ENCODE data around the gene ZCCHC24.
A peak's percentile ranks its signal among the peaks of the same experiment; 100 is the strongest.

Gene ZCCHC24

DNA sequence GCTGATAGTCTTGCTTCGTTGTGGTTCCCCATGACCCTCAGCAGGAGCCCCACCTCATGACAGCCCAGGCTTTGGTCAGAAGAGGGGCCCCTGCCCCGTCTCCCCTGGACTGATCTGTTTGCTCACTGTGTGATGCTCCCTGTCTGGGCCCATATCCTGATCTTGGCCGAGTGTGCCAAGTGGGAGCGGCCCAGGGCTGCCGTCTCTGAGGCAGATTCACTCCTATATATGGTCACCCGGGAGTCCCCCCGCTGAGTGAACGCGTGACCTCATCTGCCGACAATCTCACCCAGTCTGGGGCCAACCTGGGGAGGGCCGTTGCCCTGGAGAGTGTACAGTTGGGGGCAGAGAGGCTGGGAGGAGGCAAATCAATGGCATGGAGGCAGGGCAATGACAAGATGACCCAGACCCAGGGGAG, 63.6 kb downstream of the ZCCHC24 start:
- Mint-ChIP-seq H3K27me3 (peaks cover 4% of the 10 kb centered on the region), H3K4me1 (ENCODE audit: low read depth) (no peaks in the 10 kb centered on the region), H3K9me3 (no peaks in the 10 kb centered on the region), H3K27ac (no peak overlapping the region), H3K36me3 (ENCODE audit: low read depth) (peaks cover 23% of the 10 kb centered on the region), H3K4me3 (no peak overlapping the region)
- intact Hi-C loops (cut with micrococcal nuclease), result no loop called here

- intact Hi-C loops (cut with micrococcal nuclease), result no loop called here
- Mint-ChIP-seq H3K4me1 (ENCODE audit: low read depth) (no peaks in the 10 kb centered on the region), H3K27me3 (peaks cover 4% of the 10 kb centered on the region), H3K36me3 (ENCODE audit: low read depth) (peaks cover 18% of the 10 kb centered on the region), H3K27ac (no peak overlapping the region), H3K9me3 (no peaks in the 10 kb centered on the region), H3K4me3 (no peak overlapping the region)
Observed at GRCh38 chr10:79380946-79381721, 64.3 kb downstream of the ZCCHC24 start.

GRCh38 chr10:79380125-79380945, 65.1 kb downstream of the ZCCHC24 start:
- Mint-ChIP-seq H3K9me3 (no peaks in the 10 kb centered on the region), H3K4me1 (ENCODE audit: low read depth) (no peaks in the 10 kb centered on the region), H3K4me3 (no peak overlapping the region), H3K27ac (no peak overlapping the region), H3K36me3 (ENCODE audit: low read depth) (peaks cover 10% of the 10 kb centered on the region), H3K27me3 (peaks cover 5% of the 10 kb centered on the region)
- intact Hi-C loops (cut with micrococcal nuclease), result no loop called here

- intact Hi-C loops (cut with micrococcal nuclease), result no loop called here
- H3K27ac Mint-ChIP-seq, result no peak overlapping the region
- peaks cover 3% of the 10 kb centered on the region for H3K36me3 Mint-ChIP-seq (ENCODE audit: low read depth)
- H3K9me3 Mint-ChIP-seq, result no peaks in the 10 kb centered on the region
- H3K4me3 Mint-ChIP-seq, result no peak overlapping the region
- peaks cover 7% of the 10 kb centered on the region for H3K27me3 Mint-ChIP-seq
- peaks cover 3% of the 10 kb centered on the region for H3K4me1 Mint-ChIP-seq (ENCODE audit: low read depth)
Observed at GRCh38 chr10:79379512-79380124, 65.8 kb downstream of the ZCCHC24 start.

DNA sequence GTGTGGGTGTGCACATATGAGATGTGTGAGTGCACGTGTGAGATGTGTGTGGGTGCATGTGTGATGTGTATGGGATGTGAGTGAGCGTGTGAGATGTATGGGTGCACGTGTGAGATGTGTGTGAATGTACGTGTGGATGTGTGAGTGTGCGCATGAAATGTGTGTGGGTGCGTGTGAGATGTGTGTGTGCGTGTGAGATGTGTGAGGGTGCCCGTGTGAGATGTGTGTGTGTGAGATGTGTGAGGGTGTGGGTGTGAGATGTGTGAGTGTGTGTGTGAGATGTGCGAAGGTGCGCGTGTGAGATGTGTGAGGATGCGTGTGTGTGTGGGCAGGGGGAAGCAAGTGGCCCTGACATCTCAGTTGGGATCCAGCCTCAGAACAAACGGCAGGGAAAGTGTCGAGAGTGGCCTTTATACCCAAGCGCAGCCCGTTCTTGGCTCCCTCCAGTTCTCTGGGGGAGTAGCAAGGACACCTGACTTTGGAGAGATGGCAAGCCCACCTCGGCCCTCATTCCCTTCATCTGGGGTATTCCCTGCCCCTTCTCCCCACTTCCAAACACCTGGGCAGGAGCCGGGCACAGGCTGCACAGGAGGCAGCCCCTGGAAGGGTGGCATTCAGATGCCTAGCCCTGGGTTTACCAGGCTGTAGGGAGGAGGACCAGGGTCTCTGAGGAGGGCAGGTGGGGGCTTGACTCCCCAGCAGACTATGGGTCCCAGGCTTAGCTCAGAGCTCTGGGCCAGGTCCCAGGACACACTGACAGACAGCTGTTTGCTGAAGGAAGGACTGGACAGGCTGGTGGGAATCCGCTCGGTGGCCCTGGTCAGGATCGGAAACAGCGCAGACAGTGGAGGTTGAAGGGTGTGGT, 66.5 kb downstream of the ZCCHC24 start:
- H3K27me3 Mint-ChIP-seq, result peaks cover 7% of the 10 kb centered on the region
- H3K27ac Mint-ChIP-seq, result no peak overlapping the region
- peaks cover 5% of the 10 kb centered on the region for H3K4me1 Mint-ChIP-seq (ENCODE audit: low read depth)
- no peaks in the 10 kb centered on the region for H3K36me3 Mint-ChIP-seq (ENCODE audit: low read depth)
- intact Hi-C loops (cut with micrococcal nuclease), result no loop called here
- H3K4me3 Mint-ChIP-seq, result no peak overlapping the region
- H3K9me3 Mint-ChIP-seq, result no peaks in the 10 kb centered on the region

DNA sequence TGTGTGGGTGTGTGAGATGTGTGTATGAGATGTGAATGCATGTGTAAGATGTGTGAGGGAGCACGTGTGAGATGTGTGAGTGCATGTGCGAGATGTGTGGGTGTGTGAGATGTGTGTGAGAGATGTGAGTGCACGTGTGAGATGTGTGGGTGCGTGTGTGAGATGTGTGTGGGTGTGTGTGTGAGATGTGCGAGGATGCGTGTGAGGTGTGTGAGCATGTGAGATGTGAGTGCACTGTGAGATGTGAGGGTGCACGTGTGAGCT, 67.1 kb downstream of the ZCCHC24 start:
- H3K27ac Mint-ChIP-seq, result no peak overlapping the region
- H3K4me3 Mint-ChIP-seq, result no peak overlapping the region
- intact Hi-C loops (cut with micrococcal nuclease), result no loop called here
- peaks cover 7% of the 10 kb centered on the region for H3K27me3 Mint-ChIP-seq
- H3K36me3 Mint-ChIP-seq (ENCODE audit: low read depth), result no peaks in the 10 kb centered on the region
- H3K4me1 Mint-ChIP-seq (ENCODE audit: low read depth), result peaks cover 5% of the 10 kb centered on the region
- no peaks in the 10 kb centered on the region for H3K9me3 Mint-ChIP-seq

GRCh38 chr10:79377557-79378382, 67.7 kb downstream of the ZCCHC24 start:
- peaks cover 7% of the 10 kb centered on the region for H3K27me3 Mint-ChIP-seq
- peaks cover 5% of the 10 kb centered on the region for H3K4me1 Mint-ChIP-seq (ENCODE audit: low read depth)
- no peak overlapping the region for H3K4me3 Mint-ChIP-seq
- intact Hi-C loops (cut with micrococcal nuclease), result no loop called here
- no peaks in the 10 kb centered on the region for H3K9me3 Mint-ChIP-seq
- no peaks in the 10 kb centered on the region for H3K36me3 Mint-ChIP-seq (ENCODE audit: low read depth)
- H3K27ac Mint-ChIP-seq, result no peak overlapping the region

DNA sequence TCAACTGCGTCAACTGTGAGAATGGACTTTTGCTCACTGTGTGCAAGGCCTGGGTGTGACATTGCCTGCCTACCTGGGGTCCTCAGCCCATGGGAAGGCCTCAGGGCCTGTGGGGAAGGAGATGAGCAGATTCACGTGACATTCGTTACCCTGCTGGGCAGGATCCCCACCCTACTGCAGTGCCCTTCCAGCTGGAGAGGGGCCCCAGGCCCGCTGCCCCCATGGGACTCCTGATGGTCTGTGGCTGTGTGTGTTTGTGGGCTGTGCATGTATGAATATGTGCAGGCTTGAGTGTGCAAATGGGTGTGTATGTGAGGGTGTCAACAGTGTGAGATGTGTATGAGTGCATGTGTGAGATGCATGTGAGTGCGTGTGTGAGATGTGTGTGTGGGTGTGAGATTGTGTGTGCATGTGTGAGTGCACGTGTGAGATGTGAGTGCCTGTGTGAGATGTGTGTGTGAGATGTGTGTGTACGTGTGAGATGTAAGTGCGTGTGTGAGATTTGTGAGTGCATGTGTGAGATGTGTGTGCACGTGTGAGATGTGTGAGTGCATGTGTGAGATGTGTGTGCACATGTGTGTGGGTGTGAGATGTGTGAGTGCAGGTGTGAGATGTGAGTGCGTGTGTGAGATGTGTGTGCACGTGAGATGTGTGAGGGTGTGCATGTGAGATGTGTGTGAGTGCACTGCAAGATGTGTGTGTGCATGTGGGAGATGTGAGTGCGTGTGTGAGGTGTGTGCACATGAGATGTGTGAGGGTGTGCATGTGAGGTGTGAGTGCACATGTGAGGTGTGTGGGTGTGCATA, 68.5 kb downstream of the ZCCHC24 start:
- intact Hi-C loops (cut with micrococcal nuclease), result no loop called here
- H3K36me3 Mint-ChIP-seq (ENCODE audit: low read depth), result no peaks in the 10 kb centered on the region

GRCh38 chr10:79376078-79376628, 69.3 kb downstream of the ZCCHC24 start:
- no peak overlapping the region for H3K27ac Mint-ChIP-seq
- H3K4me1 Mint-ChIP-seq (ENCODE audit: low read depth), result peaks cover 5% of the 10 kb centered on the region
- no peak overlapping the region for H3K4me3 Mint-ChIP-seq
- peaks cover 5% of the 10 kb centered on the region for H3K27me3 Mint-ChIP-seq
- no peaks in the 10 kb centered on the region for H3K9me3 Mint-ChIP-seq
- intact Hi-C loops (cut with micrococcal nuclease), result no loop called here
- no peaks in the 10 kb centered on the region for H3K36me3 Mint-ChIP-seq (ENCODE audit: low read depth)

More for the DNA sequence above, 68.5 kb downstream of the ZCCHC24 start:
- Mint-ChIP-seq H3K4me1 (ENCODE audit: low read depth) (peaks cover 5% of the 10 kb centered on the region), H3K27me3 (peaks cover 7% of the 10 kb centered on the region), H3K9me3 (no peaks in the 10 kb centered on the region), H3K4me3 (no peak overlapping the region), H3K27ac (no peak overlapping the region)

DNA sequence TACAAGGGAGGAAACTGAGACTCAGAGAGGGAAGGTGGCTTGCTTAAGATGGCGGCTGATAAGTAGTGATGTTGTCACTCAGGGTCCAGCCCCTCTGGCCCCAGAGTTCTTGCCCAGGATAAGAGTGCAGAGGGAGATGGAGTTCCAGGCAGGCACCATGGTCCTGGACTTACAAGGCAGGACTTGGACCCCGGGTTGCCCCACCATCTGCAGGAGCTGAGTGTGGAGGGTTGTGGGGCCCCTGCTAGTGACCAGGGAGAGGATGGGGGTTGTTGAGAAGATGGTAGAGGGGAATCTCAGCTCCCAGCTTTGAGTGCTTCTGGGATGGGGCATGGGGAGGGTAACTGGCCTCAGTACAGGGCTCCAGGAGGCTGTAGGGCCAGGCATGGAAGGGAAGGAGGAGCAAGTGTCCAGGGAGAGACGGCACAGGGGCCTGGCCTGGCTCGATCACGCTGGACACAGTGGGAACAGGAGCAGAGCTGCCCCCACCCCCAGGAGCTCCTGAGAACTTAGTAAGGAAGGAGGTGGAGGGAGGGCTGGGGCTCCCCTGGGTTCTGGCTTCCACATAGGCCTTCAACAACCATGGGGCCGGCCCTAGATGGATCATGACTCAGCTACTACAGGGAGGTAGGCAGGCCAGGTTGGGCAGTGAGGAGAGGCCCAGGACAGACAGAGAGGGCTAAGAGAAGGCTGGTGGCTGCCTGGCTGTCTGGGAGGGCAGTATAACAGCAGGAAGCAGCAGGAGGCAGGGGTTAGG, 69.9 kb downstream of the ZCCHC24 start:
- Mint-ChIP-seq H3K36me3 (ENCODE audit: low read depth) (no peaks in the 10 kb centered on the region), H3K27ac (peak overlapping the region; percentile 9), H3K27me3 (peaks cover 5% of the 10 kb centered on the region), H3K4me1 (ENCODE audit: low read depth) (peaks cover 5% of the 10 kb centered on the region), H3K4me3 (no peak overlapping the region), H3K9me3 (no peaks in the 10 kb centered on the region)
- intact Hi-C loops (cut with micrococcal nuclease), result loop anchor here (2.0 kb wide), 1 partner anchor 91 kb away; no protein-coding TSS in a partner anchor

- no peak overlapping the region for H3K27ac Mint-ChIP-seq
- intact Hi-C loops (cut with micrococcal nuclease), result loop anchor here (1.0 to 2.0 kb wide), 2 partner anchors 92 to 113 kb away; no protein-coding TSS in a partner anchor
Observed at GRCh38 chr10:79374312-79375191, 70.9 kb downstream of the ZCCHC24 start.

More at GRCh38 chr10:79374312-79375191, 70.9 kb downstream of the ZCCHC24 start:
- no peak overlapping the region for H3K4me3 Mint-ChIP-seq
- H3K27me3 Mint-ChIP-seq, result peaks cover 3% of the 10 kb centered on the region
- H3K36me3 Mint-ChIP-seq (ENCODE audit: low read depth), result no peaks in the 10 kb centered on the region
- no peaks in the 10 kb centered on the region for H3K9me3 Mint-ChIP-seq
- H3K4me1 Mint-ChIP-seq (ENCODE audit: low read depth), result peaks cover 5% of the 10 kb centered on the region

Measured in dendritic cell treated with granulocyte-macrophage colony-stimulating factor and Interleukin-4, amounts not matched to agents 40 ng/mL and 50 ng/mL, for 4 days (primary cell).